ENCODE measurements around the gene PRICKLE2.

DNA sequence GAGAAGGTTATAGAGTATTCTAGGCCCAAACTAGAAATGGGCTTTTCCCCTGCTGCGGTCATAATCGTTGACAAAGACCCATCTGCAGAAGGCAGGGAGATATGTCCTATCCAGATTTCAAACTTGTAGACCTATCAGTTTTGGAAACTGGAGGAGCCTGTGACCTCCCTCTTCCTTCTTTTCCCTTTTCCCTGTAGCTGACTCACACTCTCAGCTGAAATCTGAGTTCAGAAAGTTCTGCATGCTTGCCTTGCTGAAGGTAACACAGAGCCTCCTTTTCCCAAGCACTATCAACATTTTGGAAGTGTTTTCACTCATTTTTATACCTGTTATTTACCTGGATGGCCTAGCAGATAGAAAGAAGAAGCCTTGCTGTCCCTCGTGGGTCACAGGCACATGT lies 142.9 kb downstream of the PRICKLE2 start:
- TF ChIP-seq TAF1 (IDR thresholded peaks at IDR 0.05; ENCODE audit: low read depth, low read length) (no peak), POLR2A (IDR thresholded peaks at IDR 0.05; ENCODE audit: low read depth, low read length) (no peak), POLR2AphosphoS5 (IDR thresholded peaks at IDR 0.05; ENCODE audit: low read depth, low read length) (no peak)

All from GM12891 (cell line).